Mesenchymal stem cell (in vitro differentiated cells and primary cell): ENCODE measurements around the gene RBM23.
A peak's percentile ranks its signal among the peaks of the same experiment; 100 is the strongest.

Experiments used
- DNase-seq: peaks from one replicate; pipeline ENCODE4 v3.0.0-alpha.2; 2013
- H2AFZ ChIP-seq: one replicate; pipeline ENCODE4 v1.6.1; 2013; ENCODE audit warnings: low read depth, mild to moderate bottlenecking, control low read depth, inconsistent platforms, low read length, moderate library complexity
- H2AK5ac ChIP-seq: 2 replicates; pipeline ENCODE4 v1.6.1; 2013; ENCODE audit warnings: low read length, moderate library complexity, mild to moderate bottlenecking, inconsistent platforms; ENCODE audit not compliant: severe bottlenecking
- H2BK120ac ChIP-seq: one replicate; pipeline ENCODE4 v1.6.1; 2013; ENCODE audit warnings: low read depth, mild to moderate bottlenecking, inconsistent platforms, low read length, moderate library complexity
- H2BK12ac ChIP-seq, 2 experiments: one replicate each; pipeline ENCODE4 v1.6.1; 2013; ENCODE audit warnings: inconsistent platforms in 2 of 2, low read length in 2 of 2, mild to moderate bottlenecking in 2 of 2, moderate library complexity in 2 of 2, control low read depth in 1 of 2
- H2BK15ac ChIP-seq: one replicate; pipeline ENCODE4 v1.6.1; 2013; ENCODE audit warnings: mild to moderate bottlenecking, low read depth, inconsistent platforms; ENCODE audit not compliant: poor library complexity, severe bottlenecking
- H2BK5ac ChIP-seq: 2 replicates; pipeline ENCODE4 v1.6.1; 2013; ENCODE audit warnings: low read depth, mild to moderate bottlenecking, low read length, control low read depth, inconsistent platforms; ENCODE audit not compliant: poor library complexity, severe bottlenecking
- H3K14ac ChIP-seq, 2 experiments: one replicate each; pipeline ENCODE4 v1.6.1; 2013; ENCODE audit warnings: inconsistent platforms in 2 of 2, low read length in 2 of 2, control low read depth in 1 of 2, mild to moderate bottlenecking in 1 of 2, moderate library complexity in 1 of 2
- H3K18ac ChIP-seq, 2 experiments: one replicate each; pipeline ENCODE4 v1.6.1; 2013; ENCODE audit warnings: inconsistent platforms in 2 of 2, low read length in 2 of 2, control low read depth in 1 of 2, low read depth in 1 of 2, mild to moderate bottlenecking in 1 of 2
- H3K23ac ChIP-seq, 2 experiments: one replicate each; pipeline ENCODE4 v1.6.1; 2013; ENCODE audit warnings: inconsistent platforms in 2 of 2, low read length in 2 of 2, mild to moderate bottlenecking in 2 of 2, moderate library complexity in 2 of 2, control low read depth in 1 of 2
- H3K27ac ChIP-seq: 2 replicates; pipeline ENCODE4 v1.5.1; 2013; ENCODE audit warnings: mild to moderate bottlenecking, moderate library complexity, low read length, control low read depth, inconsistent platforms; ENCODE audit not compliant: poor library complexity, severe bottlenecking
- H3K27me3 ChIP-seq, 2 experiments: 2 replicates each; pipeline versions ENCODE4 v1.6.1 to v1.7.0; 2013; ENCODE audit warnings: low read length in 2 of 2, mild to moderate bottlenecking in 2 of 2, moderate library complexity in 2 of 2, control low read depth in 1 of 2, inconsistent platforms in 1 of 2; ENCODE audit not compliant: control insufficient read depth in 1 of 2, insufficient read depth in 1 of 2
- H3K36me3 ChIP-seq, 2 experiments: 2 replicates each; pipeline versions ENCODE4 v1.6.1 to v1.7.0; 2013; ENCODE audit warnings: low read length in 2 of 2, control low read depth in 1 of 2, inconsistent platforms in 1 of 2, low read depth in 1 of 2, mild to moderate bottlenecking in 1 of 2; ENCODE audit not compliant: insufficient read depth in 2 of 2, control insufficient read depth in 1 of 2
- H3K4ac ChIP-seq, 2 experiments: one replicate each; pipeline ENCODE4 v1.6.1; 2013; ENCODE audit warnings: inconsistent platforms in 2 of 2, low read length in 2 of 2, mild to moderate bottlenecking in 2 of 2, moderate library complexity in 2 of 2, control low read depth in 1 of 2, low read depth in 1 of 2
- H3K4me1 ChIP-seq: 2 replicates; pipeline ENCODE4 v1.6.1; 2013; ENCODE audit warnings: low read depth, low read length, control low read depth; ENCODE audit not compliant: control insufficient read depth, insufficient read depth
- H3K4me2 ChIP-seq: 2 replicates; pipeline ENCODE4 v1.6.1; 2013; ENCODE audit warnings: low read length, mild to moderate bottlenecking, inconsistent platforms; ENCODE audit not compliant: poor library complexity, severe bottlenecking
- H3K4me3 ChIP-seq, 2 experiments: 2 replicates each; pipeline versions ENCODE4 v1.5.1 to v1.7.0; 2013; ENCODE audit warnings: low read length in 2 of 2, mild to moderate bottlenecking in 2 of 2, control low read depth in 1 of 2, low read depth in 1 of 2; ENCODE audit not compliant: insufficient read depth in 1 of 2
- H3K79me1 ChIP-seq: replicated peaks from 2 replicates; pipeline ENCODE4 v1.6.1; 2013; ENCODE audit warnings: mild to moderate bottlenecking, control low read depth, low read length, inconsistent platforms; ENCODE audit not compliant: poor library complexity, severe bottlenecking
- H3K9ac ChIP-seq: 2 replicates; pipeline ENCODE4 v1.7.0; 2013; ENCODE audit warnings: mild to moderate bottlenecking, low read length, moderate library complexity
- H3K9me3 ChIP-seq: 2 replicates; pipeline ENCODE4 v1.7.0; 2013; ENCODE audit warnings: mild to moderate bottlenecking, low read length; ENCODE audit not compliant: control insufficient read depth
- H4K8ac ChIP-seq: one replicate; pipeline ENCODE4 v1.6.1; 2013; ENCODE audit warnings: inconsistent platforms, mild to moderate bottlenecking, low read length, moderate library complexity
- H4K91ac ChIP-seq: one replicate; pipeline ENCODE4 v1.6.1; 2013; ENCODE audit warnings: mild to moderate bottlenecking, low read length, inconsistent platforms
- WGBS: methylation state at CpG from one replicate; pipeline ENCODE4 v1.1.7; 2013; ENCODE audit warnings: mixed read lengths; 5-methylcytosine and 5-hydroxymethylcytosine counted together

RBM23 gene

GRCh38 chr14:22898302-22899090 lies 20.5 kb downstream of the RBM23 start:
- WGBS: 46% methylated on average over 3 of the region's 8 CpGs
- no peaks in the 10 kb centered on the region for H3K27me3 ChIP-seq
- peak overlapping the region; percentile 89 for H2AK5ac ChIP-seq
- no peak overlapping the region for H3K14ac ChIP-seq
- peak overlapping the region; percentile 61 for H3K9ac ChIP-seq
- H3K79me1 ChIP-seq: peaks cover 4% of the 10 kb centered on the region
- H3K4me2 ChIP-seq: no peak overlapping the region
- H2BK5ac ChIP-seq: peak overlapping the region; percentile 49
- no peak overlapping the region for H3K23ac ChIP-seq
- peak overlapping the region in 1 of 2 experiments; percentile 19 for H2BK12ac ChIP-seq
- no peak overlapping the region for H2BK15ac ChIP-seq
- peak overlapping the region; percentile 76 for H3K27ac ChIP-seq
- H3K4ac ChIP-seq: peak overlapping the region in 1 of 2 experiments; percentile 65
- no peak overlapping the region for H2BK120ac ChIP-seq
- H3K36me3 ChIP-seq: peaks cover 24 to 30% of the 10 kb centered on the region in 2 experiments
- DNase-seq: peak; percentile 86
- H3K9me3 ChIP-seq: no peaks in the 10 kb centered on the region
- no peak overlapping the region for H4K91ac ChIP-seq
- H3K4me3 ChIP-seq: no peak overlapping the region
- no peaks in the 10 kb centered on the region for H3K4me1 ChIP-seq
- no peak overlapping the region for H2AFZ ChIP-seq
- H3K18ac ChIP-seq: no peak overlapping the region
- peak overlapping the region; percentile 41 for H4K8ac ChIP-seq

DNA sequence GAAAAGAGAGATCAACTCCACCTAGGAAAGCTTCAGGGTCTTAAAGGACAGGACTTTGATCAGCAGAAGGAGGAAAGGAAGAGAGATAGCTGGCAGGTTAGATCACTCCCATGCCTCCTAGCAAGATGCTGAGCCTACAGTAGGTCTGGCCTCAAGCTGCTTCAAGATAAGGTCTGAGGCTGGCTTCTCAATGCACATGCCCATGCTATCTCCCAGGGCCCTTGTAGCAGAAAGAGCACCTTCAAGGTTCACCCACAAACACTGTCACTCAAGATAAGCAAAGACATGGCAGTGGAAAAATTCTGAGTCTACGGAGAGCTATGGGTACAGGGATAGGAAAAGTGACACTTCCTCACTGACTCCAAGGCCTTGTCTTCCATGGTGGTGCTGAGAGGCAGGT lies 21.6 kb downstream of the RBM23 start:
- H3K79me1 ChIP-seq: no peaks in the 10 kb centered on the region
- H3K4me3 ChIP-seq: no peak overlapping the region
- H3K18ac ChIP-seq: no peak overlapping the region
- no peak overlapping the region for H4K91ac ChIP-seq
- no peak overlapping the region for H2BK120ac ChIP-seq
- no peak overlapping the region for H3K4ac ChIP-seq
- H2BK5ac ChIP-seq: no peak overlapping the region
- H3K4me1 ChIP-seq: no peaks in the 10 kb centered on the region
- H3K14ac ChIP-seq: no peak overlapping the region
- H3K27ac ChIP-seq: no peak overlapping the region
- no peaks in the 10 kb centered on the region for H3K9me3 ChIP-seq
- H3K4me2 ChIP-seq: no peak overlapping the region
- no peak overlapping the region for H2BK15ac ChIP-seq
- peaks cover 21 to 22% of the 10 kb centered on the region in 2 experiments for H3K36me3 ChIP-seq
- no peak for DNase-seq
- H2AFZ ChIP-seq: no peak overlapping the region
- no peak overlapping the region for H2BK12ac ChIP-seq
- WGBS: 89% methylated on average over 1 of the region's 1 CpG
- H3K27me3 ChIP-seq: no peaks in the 10 kb centered on the region
- H4K8ac ChIP-seq: no peak overlapping the region
- H3K9ac ChIP-seq: no peak overlapping the region
- H3K23ac ChIP-seq: no peak overlapping the region
- H2AK5ac ChIP-seq: no peak overlapping the region

DNA sequence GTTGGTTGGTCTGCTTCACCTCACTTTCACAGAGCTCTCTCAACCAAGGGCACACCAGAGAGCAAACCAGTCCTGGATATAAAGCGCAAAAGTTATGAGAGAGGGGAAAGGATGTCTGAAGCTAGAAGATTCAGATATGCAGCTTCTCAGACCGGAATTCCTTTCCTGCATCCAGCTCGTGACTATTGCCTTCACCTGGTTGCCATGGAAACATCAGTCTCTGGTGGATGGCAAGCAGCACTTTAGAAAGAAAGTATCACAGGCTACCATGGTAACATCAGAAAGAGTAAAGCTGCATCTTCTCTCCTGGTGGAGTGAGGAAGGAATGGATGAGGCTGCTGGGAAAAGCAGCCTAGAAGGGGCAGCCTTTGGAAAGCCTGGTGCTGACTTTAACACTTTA lies 22.2 kb downstream of the RBM23 start:
- Histone ChIP-seq H3K9me3 (no peaks in the 10 kb centered on the region), H4K8ac (no peak overlapping the region), H2BK5ac (no peak overlapping the region), H2BK120ac (no peak overlapping the region), H2BK15ac (no peak overlapping the region), H3K27ac (no peak overlapping the region), H2AK5ac (no peak overlapping the region), H3K4me3 (no peak overlapping the region), H3K79me1 (no peaks in the 10 kb centered on the region), H4K91ac (no peak overlapping the region), H3K23ac (no peak overlapping the region), H2AFZ (no peak overlapping the region), H3K14ac (no peak overlapping the region), H2BK12ac (no peak overlapping the region), H3K9ac (no peak overlapping the region), H3K4me1 (no peaks in the 10 kb centered on the region), H3K36me3 (peaks cover 15 to 18% of the 10 kb centered on the region in 2 experiments), H3K4ac (no peak overlapping the region), H3K27me3 (no peaks in the 10 kb centered on the region), H3K18ac (no peak overlapping the region), H3K4me2 (no peak overlapping the region)
- WGBS: 95% methylated on average over 3 of the region's 3 CpGs
- no peak for DNase-seq

DNA sequence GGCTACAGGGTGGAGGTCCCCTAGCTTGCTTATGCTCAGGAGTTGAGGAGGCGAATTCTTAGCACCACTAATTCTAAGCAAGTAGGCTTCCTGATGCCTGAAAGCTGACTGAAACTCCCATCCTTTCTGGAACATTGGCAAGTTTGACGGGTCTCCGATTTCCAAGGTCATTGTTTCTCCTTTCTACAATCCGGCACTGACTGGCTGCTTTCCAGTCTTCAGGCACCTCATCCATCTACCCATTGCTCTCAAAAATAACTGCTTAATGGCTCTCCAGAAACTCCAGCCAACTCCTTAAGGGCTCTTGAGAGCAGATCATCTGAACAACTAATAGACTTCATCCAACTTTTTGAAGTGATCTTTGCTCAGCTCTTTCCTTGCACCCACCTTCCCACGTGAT lies 22.6 kb downstream of the RBM23 start:
- H3K9ac ChIP-seq: no peak overlapping the region
- H3K14ac ChIP-seq: no peak overlapping the region
- H3K27ac ChIP-seq: no peak overlapping the region
- no peaks in the 10 kb centered on the region for H3K9me3 ChIP-seq
- no peak overlapping the region for H2AFZ ChIP-seq
- H3K4me1 ChIP-seq: no peaks in the 10 kb centered on the region
- no peak overlapping the region for H2BK15ac ChIP-seq
- no peak overlapping the region for H2BK12ac ChIP-seq
- no peaks in the 10 kb centered on the region for H3K79me1 ChIP-seq
- H2AK5ac ChIP-seq: no peak overlapping the region
- H4K8ac ChIP-seq: no peak overlapping the region
- H3K4me2 ChIP-seq: no peak overlapping the region
- H2BK120ac ChIP-seq: no peak overlapping the region
- no peak for DNase-seq
- no peaks in the 10 kb centered on the region for H3K27me3 ChIP-seq
- WGBS: 83% methylated on average over 5 of the region's 5 CpGs
- no peak overlapping the region for H3K4ac ChIP-seq
- H4K91ac ChIP-seq: no peak overlapping the region
- no peak overlapping the region for H3K4me3 ChIP-seq
- H3K36me3 ChIP-seq: peaks cover 11 to 14% of the 10 kb centered on the region in 2 experiments
- no peak overlapping the region for H2BK5ac ChIP-seq
- H3K18ac ChIP-seq: no peak overlapping the region
- no peak overlapping the region for H3K23ac ChIP-seq
